Measurements from ENCODE around the gene S100A7.
"Not testable (repeated sequence)": the region's sequence is repeated elsewhere in the genome, so short reads cannot be mapped to it uniquely, and the experiment has no call there.

The S100A7 gene

DNA sequence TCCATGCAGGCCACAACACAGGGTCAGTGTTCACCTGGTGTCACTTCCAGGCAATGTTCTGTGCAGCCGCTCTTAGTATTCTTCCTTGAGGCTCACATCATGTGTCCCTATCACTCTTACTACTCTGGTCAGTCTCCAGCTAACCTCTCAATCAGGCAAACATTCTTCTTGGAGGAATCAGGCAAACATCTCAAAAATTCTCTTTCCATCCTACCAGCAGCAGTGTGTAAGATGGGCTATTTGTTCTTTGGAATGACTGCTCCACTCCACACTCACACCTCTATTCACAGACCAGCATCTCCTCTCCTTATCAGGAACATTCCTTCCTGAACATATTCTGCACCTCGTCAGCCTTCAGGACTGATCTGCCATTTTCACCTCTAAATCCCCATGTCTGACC, 40.1 kb downstream of the S100A7 start:
- Histone ChIP-seq H3K27me3 (ENCODE audit: insufficient read depth, low read length) (no peaks in the 10 kb centered on the region), H2AFZ (ENCODE audit: low read depth, low read length) (no peak overlapping the region), H3K4me1 (ENCODE audit: insufficient read depth, low read length) (no peaks in the 10 kb centered on the region), H3K4me3 (ENCODE audit: low read length) (no peak overlapping the region), H3K36me3 (ENCODE audit: insufficient read depth, low read length) (no peaks in the 10 kb centered on the region), H3K9me3 (ENCODE audit: low read length) (no peaks in the 10 kb centered on the region)

DNA sequence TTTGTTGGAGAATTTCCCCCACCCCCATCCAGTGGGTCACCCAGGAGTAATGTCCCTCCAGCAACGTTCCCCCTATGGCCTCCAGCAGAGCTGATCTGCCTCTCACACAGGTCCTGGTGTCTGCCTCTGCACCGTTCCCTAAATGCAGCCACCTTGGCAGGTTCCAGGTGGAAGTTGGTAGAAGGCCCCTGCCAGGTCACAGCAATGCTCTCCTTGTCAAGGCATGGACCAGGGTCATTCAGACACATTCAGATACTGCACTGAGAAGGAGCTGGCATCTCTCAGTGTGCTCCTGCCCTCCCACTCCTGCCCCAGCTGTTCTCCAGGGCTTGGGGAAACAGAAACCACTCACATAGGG, 41.0 kb downstream of the S100A7 start:
- not testable (repeated sequence) for H3K4me1 ChIP-seq (ENCODE audit: insufficient read depth, low read length); H3K9me3 ChIP-seq (ENCODE audit: low read length); H2AFZ ChIP-seq (ENCODE audit: low read depth, low read length); H3K36me3 ChIP-seq (ENCODE audit: insufficient read depth, low read length); H3K27me3 ChIP-seq (ENCODE audit: insufficient read depth, low read length); H3K4me3 ChIP-seq (ENCODE audit: low read length)

DNA sequence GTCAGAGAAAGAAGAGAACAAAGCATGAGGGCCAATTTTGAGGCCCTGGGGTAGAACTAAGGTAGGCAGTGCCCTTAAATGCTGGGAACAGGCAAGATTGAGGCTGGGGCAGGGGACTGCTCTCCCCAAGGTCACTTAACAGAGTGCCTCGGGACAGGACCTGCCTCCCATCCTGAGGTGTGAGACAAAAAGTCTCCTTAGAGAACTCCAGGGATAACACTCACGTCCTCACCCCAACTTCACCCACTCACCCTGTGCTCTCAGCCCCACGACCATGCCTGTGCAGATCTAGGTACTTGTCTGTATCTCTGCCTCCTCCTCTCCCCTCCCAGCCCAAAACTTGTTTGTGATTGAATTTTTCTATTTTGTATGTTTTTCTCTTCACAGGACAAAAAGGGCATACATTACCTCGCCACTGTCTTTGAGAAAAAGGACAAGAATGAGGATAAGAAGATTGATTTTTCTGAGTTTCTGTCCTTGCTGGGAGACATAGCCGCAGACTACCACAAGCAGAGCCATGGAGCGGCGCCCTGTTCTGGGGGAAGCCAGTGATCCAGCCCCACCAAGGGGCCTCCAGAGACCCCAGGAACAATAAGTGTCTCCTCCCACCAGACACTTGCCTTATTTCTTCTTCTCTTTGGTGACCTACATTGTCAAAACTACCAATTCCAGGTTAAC, 41.6 kb downstream of the S100A7 start:
- not testable (repeated sequence) for H2AFZ ChIP-seq (ENCODE audit: low read depth, low read length); H3K9me3 ChIP-seq (ENCODE audit: low read length); H3K4me1 ChIP-seq (ENCODE audit: insufficient read depth, low read length); H3K36me3 ChIP-seq (ENCODE audit: insufficient read depth, low read length); H3K27me3 ChIP-seq (ENCODE audit: insufficient read depth, low read length); H3K4me3 ChIP-seq (ENCODE audit: low read length)

DNA sequence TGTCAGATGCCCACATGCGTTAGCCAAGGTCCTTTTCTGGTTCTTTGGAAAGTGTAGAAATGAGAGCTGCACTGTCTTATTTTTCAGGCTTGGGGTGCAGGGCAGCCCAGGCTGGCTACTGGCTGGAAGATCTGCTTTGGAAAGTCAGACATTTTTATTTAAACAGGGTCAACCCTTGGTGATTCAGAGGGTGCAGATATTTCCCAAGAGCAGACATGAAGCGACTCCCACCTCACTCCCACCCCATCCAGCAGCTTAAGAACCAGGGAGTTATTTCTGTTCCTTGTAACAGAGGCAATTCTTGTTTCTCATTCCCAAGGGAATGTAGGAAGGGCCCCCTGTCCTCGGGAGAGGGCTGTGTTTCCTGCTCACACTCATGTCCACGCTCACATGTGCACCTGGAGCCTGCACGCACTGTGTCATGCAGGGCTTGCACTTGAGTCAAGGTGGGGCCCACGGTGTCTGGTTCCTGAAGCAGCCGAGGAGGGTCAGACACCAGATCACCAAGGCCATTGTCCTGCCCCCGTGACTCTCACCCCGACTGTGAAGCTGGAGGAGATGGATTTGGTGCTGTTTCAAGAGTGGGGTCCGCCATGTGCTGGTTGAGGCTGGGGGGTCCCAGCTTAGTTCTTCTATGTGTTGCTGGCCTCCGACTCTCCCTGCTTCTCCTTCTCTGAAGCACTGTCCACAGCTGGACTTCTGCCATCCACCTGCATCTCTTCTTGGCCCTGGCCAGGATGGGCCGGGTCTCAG, 43.1 kb downstream of the S100A7 start:
- H3K4me1 ChIP-seq (ENCODE audit: insufficient read depth, low read length), result no peaks in the 10 kb centered on the region
- H3K9me3 ChIP-seq (ENCODE audit: low read length), result no peaks in the 10 kb centered on the region
- H3K36me3 ChIP-seq (ENCODE audit: insufficient read depth, low read length), result no peaks in the 10 kb centered on the region
- H3K4me3 ChIP-seq (ENCODE audit: low read length), result no peak overlapping the region
- H3K27me3 ChIP-seq (ENCODE audit: insufficient read depth, low read length), result no peaks in the 10 kb centered on the region
- no peak overlapping the region for H2AFZ ChIP-seq (ENCODE audit: low read depth, low read length)

DNA sequence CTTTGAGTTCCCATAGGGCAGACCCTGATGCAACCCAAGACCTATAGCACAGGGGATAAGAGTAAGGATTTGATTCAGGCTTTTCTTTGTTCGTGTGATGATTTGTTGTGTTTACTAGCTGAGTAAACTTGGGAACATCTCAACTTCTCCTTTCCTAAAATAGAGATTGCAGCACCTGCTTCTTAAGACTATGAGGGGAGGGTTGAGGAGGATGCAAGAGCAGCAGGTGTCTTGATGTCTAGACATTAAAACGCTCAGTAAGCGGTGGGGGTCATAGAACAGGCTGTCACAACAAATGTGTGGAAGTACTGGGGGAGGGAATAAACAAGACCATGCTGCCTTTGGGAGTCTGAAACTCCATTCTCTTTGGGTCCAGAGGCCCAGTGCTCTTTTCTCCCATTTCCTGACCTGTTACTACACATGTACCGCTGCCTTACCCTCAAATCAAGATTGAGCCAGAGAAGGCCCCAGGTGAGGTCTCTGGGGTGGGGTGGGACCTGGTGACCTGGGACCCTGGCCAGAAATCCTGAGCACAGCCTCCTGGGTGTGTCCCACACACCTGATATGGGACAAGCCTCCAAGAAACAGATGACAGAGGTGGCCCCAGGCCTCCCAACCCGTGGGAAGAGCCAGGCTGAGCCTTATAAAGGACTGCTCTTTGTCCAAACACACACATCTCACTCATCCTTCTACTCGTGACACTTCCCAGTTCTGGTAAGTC, 44.4 kb downstream of the S100A7 start, which contains the start of gene S100A7A:
Gene S100A7A, plus strand, starts transcription at position 671 of the 721 bp plus-strand sequence. CDS start 1,563 bp downstream, outside the sequence.
- H3K4me3 ChIP-seq (ENCODE audit: low read length), result no peak within 1 kb of the TSS
- no peaks in the 10 kb centered on the region for H3K9me3 ChIP-seq (ENCODE audit: low read length)
- H3K36me3 ChIP-seq (ENCODE audit: insufficient read depth, low read length), result no peaks in the 10 kb centered on the region
- H3K4me1 ChIP-seq (ENCODE audit: insufficient read depth, low read length), result no peaks in the 10 kb centered on the region
- H3K27me3 ChIP-seq (ENCODE audit: insufficient read depth, low read length), result no peaks in the 10 kb centered on the region
- H2AFZ ChIP-seq (ENCODE audit: low read depth, low read length), result no peak within 1 kb of the TSS

DNA sequence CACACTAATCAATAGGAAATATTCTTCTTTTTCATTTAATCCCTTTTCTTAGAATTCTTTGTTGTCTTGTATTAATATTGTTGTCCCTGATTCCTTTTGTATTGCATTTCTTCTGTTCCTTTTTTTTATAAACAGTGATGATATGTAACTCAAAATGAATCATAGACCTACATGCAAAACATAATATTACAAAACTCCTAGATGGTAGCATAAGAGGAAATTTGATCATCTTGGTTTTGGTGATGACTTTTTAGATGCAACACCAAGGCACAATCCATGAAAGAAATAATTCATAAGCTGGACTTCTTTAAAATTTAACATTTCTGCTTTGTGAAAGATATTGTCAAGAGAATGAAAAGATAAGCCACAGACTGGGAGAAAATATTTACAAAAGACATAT, 46.5 kb downstream of the S100A7 start:
- H3K4me3 ChIP-seq (ENCODE audit: low read length); H2AFZ ChIP-seq (ENCODE audit: low read depth, low read length); H3K4me1 ChIP-seq (ENCODE audit: insufficient read depth, low read length); H3K27me3 ChIP-seq (ENCODE audit: insufficient read depth, low read length); H3K9me3 ChIP-seq (ENCODE audit: low read length); H3K36me3 ChIP-seq (ENCODE audit: insufficient read depth, low read length): not testable (repeated sequence)

All from neuron (in vitro differentiated cells).